ENCODE results near the gene GPR161.
"Not testable (repeated sequence)": the region's sequence is repeated elsewhere in the genome, so short reads cannot be mapped to it uniquely, and the experiment has no call there.

The GPR161 gene

DNA sequence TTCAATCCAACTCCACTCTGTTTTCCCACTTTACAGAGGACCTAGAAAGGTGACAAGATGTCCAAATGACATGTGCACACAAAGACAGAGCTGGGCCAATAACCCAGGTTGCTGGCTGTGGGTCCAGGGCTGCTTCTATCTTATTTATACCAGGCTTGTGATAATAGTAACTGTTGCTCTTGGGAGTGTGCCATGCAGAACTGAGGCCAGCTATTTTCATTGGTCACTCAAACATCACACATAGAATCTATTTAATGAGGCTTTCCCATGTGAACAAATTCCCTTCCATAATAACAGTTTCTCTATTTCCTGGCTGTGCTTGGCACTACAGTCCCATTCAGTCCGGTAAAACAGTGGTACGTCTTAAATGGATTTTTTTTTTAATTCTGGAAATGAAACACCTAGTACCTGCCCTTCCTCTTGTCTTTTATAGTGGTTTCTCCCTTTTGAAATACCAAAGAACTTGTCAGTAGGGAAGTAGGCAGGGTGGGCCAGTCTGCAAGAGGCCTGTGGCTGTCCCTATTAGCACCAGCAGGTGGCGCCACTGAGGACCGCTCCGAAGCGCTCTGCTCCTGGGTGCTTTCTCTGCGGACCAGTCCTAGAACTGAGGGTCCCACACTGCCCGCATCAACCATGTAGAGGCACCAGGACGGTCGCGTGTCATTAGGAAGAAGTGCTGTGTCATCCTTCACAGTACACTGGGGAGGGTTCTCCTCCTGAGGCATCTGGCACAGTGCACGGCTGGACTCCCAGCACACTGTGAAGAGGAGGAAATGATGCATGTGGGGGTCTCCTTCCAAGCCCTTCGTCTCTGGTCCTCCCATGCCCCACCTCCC is 52.1 kb downstream of the GPR161 start:
- peak; percentile 21 for DNase-seq

DNA sequence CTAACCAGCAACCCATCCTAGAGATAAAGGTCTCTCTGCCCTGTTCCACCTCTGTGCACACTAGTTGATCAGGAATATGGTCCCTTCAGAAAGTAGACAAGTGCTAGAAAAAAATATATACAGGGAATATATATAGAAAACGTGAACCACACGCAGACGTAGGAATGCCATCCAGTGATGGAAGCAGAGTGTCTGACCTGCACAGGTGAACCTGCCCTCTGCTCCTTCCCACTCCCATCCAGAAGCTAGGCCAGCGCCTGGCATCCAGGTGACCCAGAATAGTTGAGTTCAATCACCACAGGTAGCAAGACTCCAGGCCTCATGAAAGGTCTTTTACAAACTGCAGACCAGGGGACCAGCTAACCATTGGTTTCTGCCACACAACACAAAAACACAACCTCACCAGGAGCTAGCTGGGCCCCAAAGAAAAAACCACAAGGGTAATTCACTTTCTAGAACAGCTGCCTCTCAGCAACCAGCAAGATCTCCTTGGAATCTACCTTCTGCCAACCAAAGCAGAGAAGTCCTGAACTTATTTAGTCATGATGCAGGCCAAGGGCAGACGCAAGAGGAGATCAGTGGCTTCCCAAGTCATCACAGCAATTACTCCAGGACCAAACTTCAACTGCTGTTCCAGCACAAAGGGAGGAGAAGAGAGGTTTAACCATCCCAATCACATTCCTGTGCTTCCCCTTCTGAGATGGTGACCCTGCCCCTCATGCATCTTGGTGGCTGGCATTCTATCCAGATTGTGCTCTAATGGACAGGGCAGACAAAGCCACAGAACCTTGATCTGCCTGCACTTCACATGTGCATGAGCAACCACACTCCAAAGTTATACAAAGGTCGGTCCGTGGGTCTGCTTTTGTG is 53.0 kb downstream of the GPR161 start:
- DNase-seq, result no peak

GRCh38 chr1:168082008-168082876 is 54.5 kb downstream of the GPR161 start:
- DNase-seq, result peak; percentile 50

GRCh38 chr1:168081373-168082007 is 55.2 kb downstream of the GPR161 start:
- DNase-seq, result no peak

DNA sequence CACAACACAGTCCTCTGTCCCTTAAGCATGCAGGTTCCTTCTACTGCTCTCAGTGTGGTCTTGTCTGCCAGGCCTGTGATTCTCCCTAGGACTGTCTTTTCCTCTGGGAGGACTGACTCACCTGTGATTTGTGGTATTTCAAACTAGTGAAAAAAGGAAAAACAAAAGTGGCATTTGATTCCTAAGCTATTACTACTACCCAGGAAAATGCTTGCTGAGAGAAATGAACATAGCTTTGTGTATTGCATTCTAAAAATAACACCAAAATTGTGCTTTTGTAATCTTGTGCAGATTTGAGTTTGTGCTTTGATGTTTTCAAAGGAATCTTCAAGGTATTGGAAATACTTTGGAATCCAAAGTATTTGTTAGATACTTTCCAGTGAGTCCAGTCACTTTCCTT is 57.0 kb downstream of the GPR161 start:
- DNase-seq, result no peak

DNA sequence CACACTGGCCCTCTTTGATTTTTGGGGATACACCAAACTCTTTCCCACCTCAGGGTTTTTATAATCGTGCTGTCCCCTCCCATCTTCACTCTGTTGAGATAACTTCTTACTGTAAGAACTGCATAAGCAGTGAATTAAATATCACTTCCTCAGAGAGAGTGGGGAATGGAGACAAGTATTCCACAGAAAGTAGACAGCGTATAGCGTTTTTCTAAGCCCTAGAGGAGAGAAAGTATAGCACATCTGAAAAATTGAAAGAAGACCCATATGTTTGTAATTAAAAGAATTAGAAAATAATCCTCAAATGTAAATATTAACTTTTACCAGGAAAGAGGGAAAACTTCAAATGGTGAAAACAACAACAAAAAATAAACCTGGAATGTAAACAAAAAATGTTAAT is 67.3 kb downstream of the GPR161 start:
- no peak for DNase-seq

GRCh38 chr1:168065506-168065905 is 71.2 kb downstream of the GPR161 start:
- DNase-seq, result no peak

GRCh38 chr1:168064216-168064615 is 72.5 kb downstream of the GPR161 start:
- DNase-seq, result no peak

DNA sequence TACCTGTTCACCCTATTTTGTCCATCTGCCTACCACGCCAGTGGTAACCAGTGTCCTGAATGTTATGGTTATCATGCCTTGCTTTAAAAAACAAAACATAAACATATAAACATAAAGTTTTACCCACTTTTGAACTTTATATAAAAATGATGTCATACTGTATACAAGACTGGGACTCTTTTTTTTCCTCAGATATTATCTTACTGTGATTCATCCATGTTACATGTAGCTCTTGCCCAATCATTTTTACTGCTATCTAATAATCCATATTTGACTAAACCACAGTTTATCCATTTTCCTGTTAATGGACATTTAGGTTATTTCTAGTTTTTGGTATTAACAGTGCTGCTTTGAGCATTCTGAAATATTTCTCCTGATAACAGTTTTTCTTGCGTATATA is 78.8 kb downstream of the GPR161 start:
- no peak for DNase-seq

DNA sequence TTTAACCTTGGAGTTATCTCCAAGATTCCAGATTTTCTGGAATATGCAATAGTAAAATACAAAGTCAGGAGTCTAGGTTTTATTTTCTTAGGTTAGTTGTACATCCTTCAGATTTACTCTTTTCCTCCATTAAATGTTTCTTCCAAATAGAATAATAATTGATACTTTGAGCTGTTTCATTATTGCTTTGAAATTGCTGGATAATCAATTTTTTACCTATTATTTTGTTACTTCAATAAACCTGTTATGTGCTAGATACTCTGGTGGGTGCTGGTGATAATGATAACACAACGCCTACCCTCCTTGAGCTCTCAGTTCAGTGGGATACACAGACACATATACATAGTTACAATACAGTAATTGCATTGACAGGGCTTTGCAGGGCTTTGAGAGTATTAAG is 79.4 kb downstream of the GPR161 start:
- DNase-seq, result no peak

DNA sequence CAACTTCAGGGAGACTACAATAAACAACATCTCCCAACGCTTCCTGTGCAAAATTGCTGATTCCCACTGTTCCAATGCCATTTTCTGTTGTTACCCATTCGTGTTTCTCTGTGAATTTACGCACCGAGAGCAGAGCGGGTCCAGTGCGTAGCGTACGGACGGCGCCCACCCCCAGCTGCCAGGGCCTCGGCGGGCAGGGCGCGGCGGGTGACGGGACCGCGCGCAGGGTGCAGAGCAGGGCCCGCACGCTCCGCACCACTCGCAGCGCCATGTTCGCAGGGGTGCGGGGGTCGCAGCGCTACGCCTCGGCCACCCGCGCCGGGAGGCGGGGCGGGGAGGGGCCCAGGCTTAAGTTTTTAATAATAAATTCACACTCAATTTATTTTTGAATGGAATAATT is 80.6 kb downstream of the GPR161 start:
- DNase-seq, result not testable (repeated sequence)

GRCh38 chr1:168054117-168054516 is 82.6 kb downstream of the GPR161 start:
- no peak for DNase-seq

GRCh38 chr1:168053681-168054080 is 83.0 kb downstream of the GPR161 start:
- DNase-seq, result no peak

DNA sequence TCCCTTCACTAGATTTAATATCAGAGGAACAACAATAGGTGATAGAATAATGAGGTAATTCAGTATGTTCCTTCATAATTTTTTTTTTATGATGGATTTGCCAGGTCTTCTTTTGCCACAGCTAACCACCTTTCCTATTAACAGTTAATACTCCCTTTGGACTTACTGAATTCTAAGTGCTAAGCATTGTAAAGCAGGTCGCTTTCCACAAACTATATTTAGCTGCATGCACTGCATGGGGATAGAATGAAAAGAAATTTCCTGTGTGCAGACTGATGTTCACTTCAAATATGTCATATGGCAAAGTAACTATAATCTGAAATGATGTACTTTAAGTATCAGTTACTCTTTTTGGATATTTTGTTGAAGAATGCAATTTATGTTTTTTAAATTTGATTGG is 85.8 kb downstream of the GPR161 start:
- DNase-seq, result no peak

- DNase-seq, result no peak
Observed at GRCh38 chr1:168050307-168050706, 86.4 kb downstream of the GPR161 start.

DNA sequence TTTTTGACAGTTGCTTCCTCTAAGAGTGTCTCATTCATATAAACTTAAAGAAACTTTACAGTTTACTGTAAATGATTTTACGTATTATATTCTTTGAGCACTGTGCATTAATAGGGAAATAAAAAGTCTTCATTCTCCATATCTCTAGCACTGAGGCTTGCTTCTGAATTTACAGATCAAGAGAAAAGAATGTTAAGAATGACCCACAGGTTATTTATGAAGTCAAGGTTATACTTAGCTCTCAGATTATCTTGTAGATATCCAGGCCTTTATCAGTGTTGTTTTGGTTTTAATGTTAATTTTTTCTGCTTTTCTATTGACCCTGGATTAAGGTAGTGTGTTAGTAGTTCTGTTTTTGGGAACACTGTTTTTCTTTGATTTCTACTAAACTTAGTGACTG is 91.4 kb downstream of the GPR161 start:
- DNase-seq, result no peak

- DNase-seq, result no peak
Observed at GRCh38 chr1:168042362-168042761, 94.4 kb downstream of the GPR161 start.

- no peak for DNase-seq
Observed at GRCh38 chr1:168035345-168035744, 101.4 kb downstream of the GPR161 start.

DNA sequence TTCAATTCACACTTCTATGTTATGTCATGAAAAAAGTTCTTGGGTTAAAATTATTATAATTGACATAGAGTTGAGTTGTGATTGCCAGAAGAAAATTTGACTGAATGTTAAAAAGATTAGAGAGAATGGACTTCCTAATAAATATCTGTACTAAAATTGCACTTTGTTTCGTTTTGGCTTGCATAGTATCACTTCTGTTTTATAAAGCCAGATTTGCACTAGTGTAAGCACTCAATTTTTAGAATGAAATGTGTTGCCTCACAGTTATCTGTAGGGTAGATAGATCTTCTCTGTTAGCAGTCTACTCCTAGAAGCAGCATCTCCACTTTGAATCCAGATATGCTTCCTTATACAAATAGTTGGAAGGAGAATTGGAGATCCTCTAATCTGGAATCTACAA is 104.7 kb downstream of the GPR161 start:
- DNase-seq, result no peak

DNA sequence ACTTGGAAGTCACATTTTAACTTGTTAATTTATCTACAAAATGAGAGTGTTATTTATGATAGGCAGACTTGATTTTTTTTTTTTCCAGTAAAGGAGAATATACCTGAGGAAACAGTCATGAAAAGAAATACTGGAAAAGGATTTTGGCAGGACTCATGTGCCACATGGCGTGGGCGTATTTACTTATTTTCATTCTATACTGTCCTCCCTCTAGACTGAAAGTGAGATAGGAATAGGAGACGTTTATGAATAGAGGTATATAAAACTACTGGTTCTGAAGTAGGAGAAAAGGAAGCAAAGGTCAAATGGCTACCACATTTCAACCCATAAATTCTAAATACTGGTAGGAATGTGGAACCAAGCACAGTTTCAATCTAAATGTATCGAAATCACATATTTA is 105.1 kb downstream of the GPR161 start:
- no peak for DNase-seq

DNA sequence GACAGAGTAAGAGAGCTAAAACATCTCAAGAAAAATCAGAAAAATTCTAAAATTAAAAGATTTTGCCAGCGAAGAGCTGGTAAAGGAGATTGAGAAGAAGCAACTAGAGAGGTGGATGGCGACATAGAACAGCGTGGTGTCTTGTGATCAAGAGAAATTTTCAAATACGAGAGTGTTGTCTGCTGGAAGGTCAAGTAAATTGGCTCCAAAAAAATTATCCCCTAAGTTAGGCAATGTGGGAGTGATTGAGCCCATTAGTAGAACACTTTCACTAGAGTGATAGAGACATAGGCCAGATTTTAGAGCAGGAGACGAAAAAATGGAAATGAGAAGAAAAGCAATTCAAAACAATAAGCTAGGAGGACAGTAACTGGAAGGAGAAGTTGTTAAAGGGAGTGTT is 105.5 kb downstream of the GPR161 start:
- no peak for DNase-seq
